ENCODE measurements around the gene ZNF362. TPM values are rescaled to one million over a fixed set of nuclear protein-coding genes. Genes with fewer than 3 reads are reported as not detected.

Gene ZNF362
- total RNA-seq (10 to 100 TPM; 21.3 to 25.2 TPM), total RNA-seq (8.9 to 13.6 reads per million in 2 donors)

- DNase-seq (peak; percentile 58 to 61 (median 59)), ATAC-seq (peak; percentile 86)
- H3K27ac Mint-ChIP-seq = peak within 1 kb of the TSS; percentile 97
- H3K4me3 Mint-ChIP-seq = peak within 1 kb of the TSS; percentile 98
- H3K27me3 Mint-ChIP-seq = no peaks in the 10 kb centered on the region
- H3K9me3 ChIP-seq (ENCODE audit: control insufficient read depth, low read length, poor library complexity, severe bottlenecking) = no peaks in the 10 kb centered on the region
- H3K4me1 Mint-ChIP-seq = peaks cover 22% of the 10 kb centered on the region
- H3K36me3 Mint-ChIP-seq (ENCODE audit: low read depth) = peaks cover 3% of the 10 kb centered on the region
Measured at GRCh38 chr1:33256471-33257206, at the start of gene ZNF362. ZNF362 (plus strand) TSS chr1:33256492; CDS start chr1:33270575, 14,083 bp downstream.

GRCh38 chr1:33211972-33212371, 44.3 kb upstream of the ZNF362 start:
- Mint-ChIP-seq H3K36me3 (ENCODE audit: low read depth) (no peaks in the 10 kb centered on the region), H3K27me3 (peaks cover 47% of the 10 kb centered on the region), H3K4me3 (no peak overlapping the region), H3K4me1 (no peaks in the 10 kb centered on the region), H3K27ac (no peak overlapping the region)
- ATAC-seq = no peak
- DNase-seq = no peak
- no peaks in the 10 kb centered on the region for H3K9me3 ChIP-seq (ENCODE audit: control insufficient read depth, low read length, poor library complexity, severe bottlenecking)

- H3K9me3 ChIP-seq (ENCODE audit: control insufficient read depth, low read length, poor library complexity, severe bottlenecking) = no peaks in the 10 kb centered on the region
- DNase-seq (no peak), ATAC-seq (no peak)
- Mint-ChIP-seq H3K4me1 (peaks cover 6% of the 10 kb centered on the region), H3K27ac (no peak overlapping the region), H3K36me3 (ENCODE audit: low read depth) (peaks cover 2% of the 10 kb centered on the region), H3K27me3 (peaks cover 12% of the 10 kb centered on the region), H3K4me3 (no peak overlapping the region)
Measured at GRCh38 chr1:33219886-33220661, 36.2 kb upstream of the ZNF362 start.

GRCh38 chr1:33220676-33221384, 35.5 kb upstream of the ZNF362 start:
- ATAC-seq (no peak), DNase-seq (no peak)
- peaks cover 2% of the 10 kb centered on the region for H3K36me3 Mint-ChIP-seq (ENCODE audit: low read depth)
- no peak overlapping the region for H3K27ac Mint-ChIP-seq
- peaks cover 11% of the 10 kb centered on the region for H3K27me3 Mint-ChIP-seq
- H3K4me3 Mint-ChIP-seq = no peak overlapping the region
- no peaks in the 10 kb centered on the region for H3K9me3 ChIP-seq (ENCODE audit: control insufficient read depth, low read length, poor library complexity, severe bottlenecking)
- H3K4me1 Mint-ChIP-seq = peaks cover 6% of the 10 kb centered on the region

GRCh38 chr1:33221385-33221758, 34.9 kb upstream of the ZNF362 start:
- ATAC-seq = no peak
- Mint-ChIP-seq H3K27me3 (peaks cover 11% of the 10 kb centered on the region), H3K36me3 (ENCODE audit: low read depth) (peaks cover 2% of the 10 kb centered on the region), H3K4me3 (no peak overlapping the region), H3K27ac (no peak overlapping the region), H3K4me1 (peaks cover 6% of the 10 kb centered on the region)
- no peaks in the 10 kb centered on the region for H3K9me3 ChIP-seq (ENCODE audit: control insufficient read depth, low read length, poor library complexity, severe bottlenecking)
- DNase-seq = no peak

- Mint-ChIP-seq H3K27ac (no peak overlapping the region), H3K4me1 (peaks cover 6% of the 10 kb centered on the region), H3K4me3 (no peak overlapping the region), H3K36me3 (ENCODE audit: low read depth) (peaks cover 2% of the 10 kb centered on the region), H3K27me3 (peaks cover 11% of the 10 kb centered on the region)
- ATAC-seq (no peak), DNase-seq (no peak)
- H3K9me3 ChIP-seq (ENCODE audit: control insufficient read depth, low read length, poor library complexity, severe bottlenecking) = no peaks in the 10 kb centered on the region
Measured at GRCh38 chr1:33222381-33222780, 33.9 kb upstream of the ZNF362 start.

- H3K9me3 ChIP-seq (ENCODE audit: control insufficient read depth, low read length, poor library complexity, severe bottlenecking) = no peaks in the 10 kb centered on the region
- Mint-ChIP-seq H3K27ac (no peak overlapping the region), H3K4me1 (peaks cover 7% of the 10 kb centered on the region), H3K27me3 (peaks cover 17% of the 10 kb centered on the region), H3K4me3 (no peak overlapping the region), H3K36me3 (ENCODE audit: low read depth) (peaks cover 11% of the 10 kb centered on the region)
- DNase-seq (no peak), ATAC-seq (no peak)
Measured at GRCh38 chr1:33224166-33224707, 32.1 kb upstream of the ZNF362 start.

GRCh38 chr1:33225586-33225985, 30.7 kb upstream of the ZNF362 start:
- Mint-ChIP-seq H3K27me3 (peaks cover 18% of the 10 kb centered on the region), H3K36me3 (ENCODE audit: low read depth) (peaks cover 11% of the 10 kb centered on the region), H3K27ac (no peak overlapping the region), H3K4me3 (no peak overlapping the region), H3K4me1 (peaks cover 6% of the 10 kb centered on the region)
- ATAC-seq = no peak
- H3K9me3 ChIP-seq (ENCODE audit: control insufficient read depth, low read length, poor library complexity, severe bottlenecking) = no peaks in the 10 kb centered on the region
- no peak for DNase-seq

- no peak overlapping the region for H3K27ac Mint-ChIP-seq
- peaks cover 9% of the 10 kb centered on the region for H3K36me3 Mint-ChIP-seq (ENCODE audit: low read depth)
- no peak overlapping the region for H3K4me3 Mint-ChIP-seq
- no peaks in the 10 kb centered on the region for H3K9me3 ChIP-seq (ENCODE audit: control insufficient read depth, low read length, poor library complexity, severe bottlenecking)
- peaks cover 6% of the 10 kb centered on the region for H3K4me1 Mint-ChIP-seq
- peaks cover 36% of the 10 kb centered on the region for H3K27me3 Mint-ChIP-seq
- no peak for ATAC-seq
- DNase-seq = no peak
Measured at GRCh38 chr1:33228935-33229487, 27.3 kb upstream of the ZNF362 start.

GRCh38 chr1:33231166-33231565, 25.1 kb upstream of the ZNF362 start:
- no peak for ATAC-seq
- H3K4me3 Mint-ChIP-seq = no peak overlapping the region
- H3K4me1 Mint-ChIP-seq = peaks cover 6% of the 10 kb centered on the region
- peaks cover 47% of the 10 kb centered on the region for H3K27me3 Mint-ChIP-seq
- DNase-seq = no peak
- no peaks in the 10 kb centered on the region for H3K9me3 ChIP-seq (ENCODE audit: control insufficient read depth, low read length, poor library complexity, severe bottlenecking)
- peaks cover 9% of the 10 kb centered on the region for H3K36me3 Mint-ChIP-seq (ENCODE audit: low read depth)
- H3K27ac Mint-ChIP-seq = no peak overlapping the region

- Mint-ChIP-seq H3K27me3 (peaks cover 47% of the 10 kb centered on the region), H3K36me3 (ENCODE audit: low read depth) (peaks cover 9% of the 10 kb centered on the region), H3K4me1 (peaks cover 9% of the 10 kb centered on the region), H3K4me3 (no peak overlapping the region), H3K27ac (no peak overlapping the region)
- no peak for DNase-seq
- no peaks in the 10 kb centered on the region for H3K9me3 ChIP-seq (ENCODE audit: control insufficient read depth, low read length, poor library complexity, severe bottlenecking)
- ATAC-seq = no peak
Measured at GRCh38 chr1:33232716-33233115, 23.6 kb upstream of the ZNF362 start.

- Mint-ChIP-seq H3K4me3 (no peak overlapping the region), H3K27me3 (peaks cover 36% of the 10 kb centered on the region), H3K27ac (no peak overlapping the region), H3K4me1 (peaks cover 3% of the 10 kb centered on the region), H3K36me3 (ENCODE audit: low read depth) (no peaks in the 10 kb centered on the region)
- ATAC-seq = no peak
- no peaks in the 10 kb centered on the region for H3K9me3 ChIP-seq (ENCODE audit: control insufficient read depth, low read length, poor library complexity, severe bottlenecking)
- no peak for DNase-seq
Measured at GRCh38 chr1:33234131-33234530, 22.2 kb upstream of the ZNF362 start.

- DNase-seq (no peak), ATAC-seq (no peak)
- Mint-ChIP-seq H3K4me3 (no peak overlapping the region), H3K27me3 (peaks cover 36% of the 10 kb centered on the region), H3K36me3 (ENCODE audit: low read depth) (no peaks in the 10 kb centered on the region), H3K4me1 (peaks cover 3% of the 10 kb centered on the region), H3K27ac (no peak overlapping the region)
- no peaks in the 10 kb centered on the region for H3K9me3 ChIP-seq (ENCODE audit: control insufficient read depth, low read length, poor library complexity, severe bottlenecking)
Measured at GRCh38 chr1:33234588-33234990, 21.7 kb upstream of the ZNF362 start.

All from T-helper 17 cell (primary cell).